Measurements from ENCODE around the gene ZNF804B.

GRCh38 chr7:88845091-88845490 lies 85.6 kb downstream of the ZNF804B start:
- TF ChIP-seq POLR2A (IDR thresholded peaks at IDR 0.05; ENCODE audit: low read depth, low read length) (no peak), POLR2AphosphoS5 (IDR thresholded peaks at IDR 0.05; ENCODE audit: low read depth, low read length) (no peak), TAF1 (IDR thresholded peaks at IDR 0.05; ENCODE audit: borderline replicate concordance, low read depth, low read length) (no peak)

Measured in GM12892 (cell line).